ENCODE data around the gene MLX.

GRCh38 chr17:42559075-42559474 is 7.8 kb upstream of the MLX start:
- TF ChIP-seq EZH2 (IDR thresholded peaks at IDR 0.05; ENCODE audit: insufficient read depth, poor library complexity, severe bottlenecking) = no peak
- TF ChIP-seq EZH2phosphoT487 (IDR thresholded peaks at IDR 0.05; ENCODE audit: insufficient read depth, low read depth) = no peak
